Measurements from ENCODE around the gene SORT1.

GRCh38 chr1:109296782-109297181 lies 100.9 kb downstream of the SORT1 start:
- no peak for TF ChIP-seq EZH2phosphoT487 (IDR thresholded peaks at IDR 0.05; ENCODE audit: borderline replicate concordance, low read depth)
- TF ChIP-seq POLR2AphosphoS5 (IDR thresholded peaks at IDR 0.05; ENCODE audit: low read depth, low read length): no peak
- TF ChIP-seq TCF12 (IDR thresholded peaks at IDR 0.05): no peak
- TF ChIP-seq, protein P1, sequence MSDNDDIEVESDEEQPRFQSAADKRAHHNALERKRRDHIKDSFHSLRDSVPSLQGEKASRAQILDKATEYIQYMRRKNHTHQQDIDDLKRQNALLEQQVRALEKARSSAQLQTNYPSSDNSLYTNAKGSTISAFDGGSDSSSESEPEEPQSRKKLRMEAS (IDR thresholded peaks at IDR 0.05; ENCODE audit: low read depth): no peak
- no peak for TF ChIP-seq MXI1 (IDR thresholded peaks at IDR 0.05; ENCODE audit: low read depth, low read length)
